GM12878 (cell line): ENCODE measurements around the gene TPGS1.

Experiments used
- EZH2 ChIP-seq: IDR thresholded peaks from 2 replicates; pipeline ENCODE4 v1.6.1; 2012; ENCODE audit warnings: low read depth, mild to moderate bottlenecking, control low read depth, inconsistent platforms, low read length, borderline replicate concordance; ENCODE audit not compliant: control insufficient read depth
- MTA2 ChIP-seq: fragments of 450-650 bp; IDR thresholded peaks from 2 replicates; pipeline ENCODE4 v1.6.1; 2016; ENCODE audit warnings: low read depth, mild to moderate bottlenecking, moderate library complexity
- MXI1 ChIP-seq: fragments of 150-350 bp; IDR thresholded peaks from 2 replicates; pipeline ENCODE4 v1.6.1; 2011; ENCODE audit warnings: low read depth, mild to moderate bottlenecking, inconsistent platforms, low read length, improper control_type of control experiment
- RAD21 ChIP-seq: IDR thresholded peaks from 2 replicates; pipeline ENCODE4 v1.6.1; 2011; ENCODE audit warnings: mild to moderate bottlenecking, low read depth, low read length, moderate library complexity; ENCODE audit not compliant: insufficient read depth
- RB1 ChIP-seq: fragments of 450-650 bp; formaldehyde crosslinking; IDR thresholded peaks from 2 replicates; pipeline ENCODE4 v1.6.1; 2017; ENCODE audit warnings: mild to moderate bottlenecking, borderline replicate concordance
- SMC3 ChIP-seq: IDR thresholded peaks from 2 replicates; pipeline ENCODE4 v1.6.1; 2011; ENCODE audit warnings: low read length, improper control_type of control experiment, borderline replicate concordance
- TF ChIP-seq, protein P1 (sequence below), 3 experiments: IDR thresholded peaks in 2 of 3; conservative IDR thresholded peaks in 1 of 3; 2 replicates each; pipeline ENCODE4 v1.5.1; 2011; ENCODE audit warnings: low read depth in 3 of 3, low read length in 3 of 3, mild to moderate bottlenecking in 3 of 3, control low read depth in 2 of 3, moderate library complexity in 2 of 3, inconsistent platforms in 1 of 3, mixed read lengths in 1 of 3; ENCODE audit not compliant: control insufficient read depth in 2 of 3, insufficient read depth in 1 of 3; ENCODE audit errors: extremely low read depth in 1 of 3
- TF ChIP-seq, protein P2 (sequence below): IDR thresholded peaks from 2 replicates; pipeline ENCODE4 v1.6.1; 2012; ENCODE audit warnings: low read depth, low read length, improper control_type of control experiment

DNA sequence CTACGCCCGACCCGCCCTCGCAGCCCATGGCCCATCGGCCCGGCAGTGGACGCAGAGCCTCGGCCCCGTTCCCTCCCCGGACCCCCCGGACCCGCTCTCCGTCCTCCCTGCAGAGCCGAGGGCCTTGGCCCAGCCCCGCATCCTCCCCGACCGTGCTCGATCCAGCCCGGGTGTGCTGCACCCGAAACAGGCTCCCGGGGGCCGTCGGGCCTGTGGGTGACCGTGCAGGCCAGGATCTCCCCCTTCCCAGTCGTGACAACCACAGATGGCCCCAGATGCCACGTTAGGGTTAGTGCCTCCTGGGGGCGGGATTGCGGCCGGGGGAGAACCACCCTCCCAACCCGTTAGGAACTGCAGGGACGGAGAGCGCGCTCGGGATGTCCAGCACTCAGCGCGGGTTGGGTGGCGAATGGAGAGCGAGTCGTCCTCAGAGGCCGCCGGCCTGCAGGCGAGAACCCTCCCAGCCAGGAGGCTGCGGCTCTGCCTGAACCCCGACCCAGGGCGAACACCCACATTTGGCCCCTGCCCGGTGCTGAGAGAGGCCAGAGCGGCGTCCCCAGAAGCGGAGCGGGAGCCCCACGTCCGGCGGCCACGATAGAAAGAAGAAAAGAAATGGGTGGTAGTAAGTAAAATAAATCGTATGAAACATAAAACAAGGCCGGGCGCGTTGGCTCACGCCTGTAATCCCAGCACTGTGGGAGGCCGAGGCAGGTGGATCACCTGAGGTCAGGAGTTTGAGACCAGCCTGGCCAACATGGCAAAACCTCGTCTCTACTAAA is 17.7 kb upstream of the TPGS1 start:
- TF ChIP-seq, protein P1, sequence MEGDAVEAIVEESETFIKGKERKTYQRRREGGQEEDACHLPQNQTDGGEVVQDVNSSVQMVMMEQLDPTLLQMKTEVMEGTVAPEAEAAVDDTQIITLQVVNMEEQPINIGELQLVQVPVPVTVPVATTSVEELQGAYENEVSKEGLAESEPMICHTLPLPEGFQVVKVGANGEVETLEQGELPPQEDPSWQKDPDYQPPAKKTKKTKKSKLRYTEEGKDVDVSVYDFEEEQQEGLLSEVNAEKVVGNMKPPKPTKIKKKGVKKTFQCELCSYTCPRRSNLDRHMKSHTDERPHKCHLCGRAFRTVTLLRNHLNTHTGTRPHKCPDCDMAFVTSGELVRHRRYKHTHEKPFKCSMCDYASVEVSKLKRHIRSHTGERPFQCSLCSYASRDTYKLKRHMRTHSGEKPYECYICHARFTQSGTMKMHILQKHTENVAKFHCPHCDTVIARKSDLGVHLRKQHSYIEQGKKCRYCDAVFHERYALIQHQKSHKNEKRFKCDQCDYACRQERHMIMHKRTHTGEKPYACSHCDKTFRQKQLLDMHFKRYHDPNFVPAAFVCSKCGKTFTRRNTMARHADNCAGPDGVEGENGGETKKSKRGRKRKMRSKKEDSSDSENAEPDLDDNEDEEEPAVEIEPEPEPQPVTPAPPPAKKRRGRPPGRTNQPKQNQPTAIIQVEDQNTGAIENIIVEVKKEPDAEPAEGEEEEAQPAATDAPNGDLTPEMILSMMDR (IDR thresholded peaks at IDR 0.05 in 2 of 3, conservative IDR thresholded peaks at IDR 0.05 in 1 of 3; ENCODE audit: control insufficient read depth in 2 of 3, extremely low read depth in 1 of 3, insufficient read depth in 1 of 3, low read depth in 3 of 3, low read length in 3 of 3), result no peak
- TF ChIP-seq MTA2, result no peak
- TF ChIP-seq SMC3, result no peak
- TF ChIP-seq RB1, result no peak
- TF ChIP-seq, protein P2, sequence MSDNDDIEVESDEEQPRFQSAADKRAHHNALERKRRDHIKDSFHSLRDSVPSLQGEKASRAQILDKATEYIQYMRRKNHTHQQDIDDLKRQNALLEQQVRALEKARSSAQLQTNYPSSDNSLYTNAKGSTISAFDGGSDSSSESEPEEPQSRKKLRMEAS, result no peak
- TF ChIP-seq MXI1, result no peak
- no peak for TF ChIP-seq RAD21
- TF ChIP-seq EZH2, result no peak
